Coronary artery (tissue), 2 donors: ENCODE data around the gene SYT7.
A peak's percentile ranks its signal among the peaks of the same experiment; 100 is the strongest.

Experiments
- DNase-seq: peaks from one replicate; pipeline ENCODE4 v3.0.0-alpha.2; 2017; ENCODE audit warnings: low spot score
- H3K27ac ChIP-seq, 2 donors: fragments of 200-600 bp; sonication (generic); one replicate each; pipeline ENCODE4 v1.5.1; 2016 to 2019
- H3K4me3 ChIP-seq: fragments of 200-600 bp; sonication (generic); 2 replicates; pipeline ENCODE4 v1.5.1; 2016; ENCODE audit warnings: mild to moderate bottlenecking, moderate library complexity
- CTCF ChIP-seq: fragments of 200-600 bp; sonication (generic); IDR thresholded peaks from one replicate; pipeline ENCODE4 v1.5.1; 2019; ENCODE audit warnings: antibody characterized with exemption

The SYT7 gene

GRCh38 chr11:61510166-61510919 lies 70.5 kb downstream of the SYT7 start:
- H3K27ac ChIP-seq, result peak overlapping the region; percentile 89 to 93
- no peak for TF ChIP-seq CTCF
- peak; percentile 82 for DNase-seq
- H3K4me3 ChIP-seq, result peak overlapping the region; percentile 68

GRCh38 chr11:61509043-61510029 lies 71.5 kb downstream of the SYT7 start:
- Histone ChIP-seq H3K4me3 (peak overlapping the region; percentile 68), H3K27ac (peak overlapping the region; percentile 89 to 93)
- DNase-seq, result no peak
- no peak for TF ChIP-seq CTCF

GRCh38 chr11:61507962-61508861 lies 72.7 kb downstream of the SYT7 start, which contains the start of gene LRRC10B:
TSS of gene LRRC10B (plus strand) at chr11:61508749. CDS start at chr11:61508999, 250 bp downstream.
- no peak for DNase-seq

GRCh38 chr11:61507012-61507768 lies 73.7 kb downstream of the SYT7 start:
- no peak for DNase-seq
- Histone ChIP-seq H3K4me3 (no peak overlapping the region), H3K27ac (no peak overlapping the region)
- TF ChIP-seq CTCF, result no peak

More at GRCh38 chr11:61507962-61508861, 72.7 kb downstream of the SYT7 start, which contains the start of gene LRRC10B:
- TF ChIP-seq CTCF, result no peak
- peak within 1 kb of the TSS; percentile 89 to 93 for H3K27ac ChIP-seq
- H3K4me3 ChIP-seq, result peak within 1 kb of the TSS; percentile 68

GRCh38 chr11:61505640-61506155 lies 75.2 kb downstream of the SYT7 start:
- no peak overlapping the region for H3K27ac ChIP-seq
- no peak for DNase-seq
- no peak for TF ChIP-seq CTCF
- no peak overlapping the region for H3K4me3 ChIP-seq

GRCh38 chr11:61505106-61505505 lies 75.8 kb downstream of the SYT7 start:
- Histone ChIP-seq H3K4me3 (no peak overlapping the region), H3K27ac (no peak overlapping the region)
- no peak for DNase-seq
- no peak for TF ChIP-seq CTCF
